Endometrial microvascular endothelial cells (primary cell): ENCODE measurements around the gene RBM20. TPM values are rescaled to one million over a fixed set of nuclear protein-coding genes. Genes with fewer than 3 reads are reported as not detected.

Experiments
- in situ Hi-C: cut with HindIII; loops from 2 replicates; pipeline ENCODE4 v1.10.0; 2017; ENCODE audit warnings: low sequenced_read_pairs, low pct_unique_long_range_greater_than_20kb; ENCODE audit errors: inconsistent ontology term
- total RNA-seq: library from RNA; depleted of rRNA; stranded (reverse); fragments of >200 nt; gene quantifications from one replicate; pipeline ENCODE4 v1.2.3, GENCODE V29; 2015; ENCODE audit errors: inconsistent ontology term

Gene RBM20
- total RNA-seq, 1 donor from 2014 or later = 0.19 TPM

GRCh38 chr10:110666673-110667072 lies 22.5 kb downstream of the RBM20 start:
- in situ Hi-C loops = no loop called here

GRCh38 chr10:110667620-110668343 lies 23.6 kb downstream of the RBM20 start:
- in situ Hi-C loops = no loop called here

GRCh38 chr10:110668443-110668842 lies 24.3 kb downstream of the RBM20 start:
- in situ Hi-C loops = no loop called here

- in situ Hi-C loops = no loop called here
Observed at GRCh38 chr10:110670335-110670734, 26.2 kb downstream of the RBM20 start.

GRCh38 chr10:110671788-110672579 lies 27.8 kb downstream of the RBM20 start:
- in situ Hi-C loops = no loop called here

GRCh38 chr10:110672580-110672919 lies 28.4 kb downstream of the RBM20 start:
- in situ Hi-C loops = no loop called here

GRCh38 chr10:110676016-110676415 lies 31.9 kb downstream of the RBM20 start:
- in situ Hi-C loops = no loop called here

- in situ Hi-C loops = no loop called here
Observed at GRCh38 chr10:110679486-110680272, 35.5 kb downstream of the RBM20 start.

GRCh38 chr10:110680273-110681020 lies 36.3 kb downstream of the RBM20 start:
- in situ Hi-C loops = no loop called here

GRCh38 chr10:110681023-110681681 lies 37.0 kb downstream of the RBM20 start:
- in situ Hi-C loops = no loop called here

- in situ Hi-C loops = no loop called here
Observed at GRCh38 chr10:110682348-110682747, 38.2 kb downstream of the RBM20 start.

GRCh38 chr10:110684800-110685446 lies 40.8 kb downstream of the RBM20 start:
- in situ Hi-C loops = no loop called here

GRCh38 chr10:110686047-110686446 lies 41.9 kb downstream of the RBM20 start:
- in situ Hi-C loops = no loop called here

GRCh38 chr10:110686949-110687348 lies 42.8 kb downstream of the RBM20 start:
- in situ Hi-C loops = no loop called here

GRCh38 chr10:110687400-110687799 lies 43.3 kb downstream of the RBM20 start:
- in situ Hi-C loops = no loop called here

GRCh38 chr10:110691139-110691538 lies 47.0 kb downstream of the RBM20 start:
- in situ Hi-C loops = no loop called here

GRCh38 chr10:110694263-110694662 lies 50.1 kb downstream of the RBM20 start:
- in situ Hi-C loops = no loop called here
